Activated T-cell treated with anti-CD3 and anti-CD28 coated beads for 24 hours (primary cell): ENCODE measurements around the gene ETFDH.
"Not testable (repeated sequence)": the region's sequence is repeated elsewhere in the genome, so short reads cannot be mapped to it uniquely, and the experiment has no call there.

Source experiments
- DNase-seq: peaks from one replicate; pipeline ENCODE4 v3.0.0-alpha.2; 2020; ENCODE audit warnings: low read depth

Gene ETFDH

DNA sequence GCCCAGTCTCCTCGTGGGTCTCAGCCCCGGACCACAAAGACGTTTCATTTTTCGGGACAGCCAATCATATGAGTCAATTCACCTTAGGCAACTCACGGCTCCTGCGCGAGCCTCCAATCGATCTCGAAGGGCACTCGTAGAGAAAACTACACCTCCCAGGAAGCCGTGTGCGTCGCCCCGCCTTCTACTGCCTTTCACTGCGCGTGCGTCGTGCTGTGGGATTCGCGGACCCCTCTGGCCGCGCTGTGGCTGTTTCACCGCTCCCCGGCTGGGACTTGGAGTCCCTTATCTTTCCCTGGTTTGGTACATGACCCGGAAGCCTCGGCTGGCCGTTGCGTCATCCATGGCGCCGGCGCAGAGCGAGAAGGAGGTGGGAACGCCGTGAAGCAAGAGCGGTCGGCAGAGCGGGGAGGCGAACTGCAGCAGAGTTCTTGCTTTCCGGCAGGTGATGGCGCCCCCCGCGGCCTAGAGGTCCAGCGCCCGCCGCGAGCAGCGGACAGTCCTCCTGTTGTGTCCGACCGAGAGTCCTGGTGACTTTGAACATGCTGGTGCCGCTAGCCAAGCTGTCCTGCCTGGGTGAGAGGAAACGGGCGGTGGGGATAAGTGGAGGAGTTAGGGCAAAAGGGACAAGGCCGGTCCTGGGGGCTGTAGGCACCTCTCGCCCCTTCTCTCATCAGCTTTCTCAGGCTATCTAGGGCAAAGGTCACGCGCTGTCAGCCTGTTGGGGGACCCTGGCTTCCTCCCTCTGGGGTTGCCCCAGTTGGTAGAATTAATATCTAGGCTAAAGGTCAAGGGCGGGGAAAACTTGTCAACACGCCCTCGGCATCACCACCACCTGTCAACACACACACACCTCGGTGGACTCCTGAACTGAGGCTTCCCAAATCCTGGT, at the start of gene ETFDH:
ETFDH (plus strand) TSS at position 382 of the 892 bp plus-strand sequence; CDS start at position 543, 161 bp downstream.
- DNase-seq: peak; percentile 98

DNA sequence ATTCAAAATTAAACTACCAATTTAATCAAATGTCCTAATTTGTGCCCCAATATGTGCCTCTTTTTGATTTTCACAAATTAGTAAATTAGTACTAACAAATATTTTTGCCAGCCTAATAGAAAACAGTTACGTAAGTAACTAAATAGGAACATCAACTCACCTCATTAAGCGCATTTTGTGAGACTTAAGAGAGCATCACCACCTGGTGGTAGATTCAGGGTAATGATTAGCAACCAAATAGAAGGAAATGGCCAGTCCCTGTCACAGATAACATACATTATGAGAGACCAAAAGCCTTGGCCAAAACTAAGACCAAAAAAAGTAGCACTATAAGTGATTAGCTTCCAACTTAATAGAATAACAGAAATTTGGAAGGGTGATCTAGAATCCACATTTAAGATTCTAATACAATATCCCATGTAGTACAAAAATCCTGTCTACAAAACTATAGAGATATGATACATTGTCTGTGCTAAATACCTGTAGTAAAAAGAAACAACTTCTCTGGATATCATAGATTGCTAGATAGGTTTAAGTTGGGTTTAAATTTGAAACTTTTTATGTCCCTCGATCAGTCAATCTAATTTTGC, 47.1 kb upstream of the ETFDH start:
- no peak for DNase-seq

DNA sequence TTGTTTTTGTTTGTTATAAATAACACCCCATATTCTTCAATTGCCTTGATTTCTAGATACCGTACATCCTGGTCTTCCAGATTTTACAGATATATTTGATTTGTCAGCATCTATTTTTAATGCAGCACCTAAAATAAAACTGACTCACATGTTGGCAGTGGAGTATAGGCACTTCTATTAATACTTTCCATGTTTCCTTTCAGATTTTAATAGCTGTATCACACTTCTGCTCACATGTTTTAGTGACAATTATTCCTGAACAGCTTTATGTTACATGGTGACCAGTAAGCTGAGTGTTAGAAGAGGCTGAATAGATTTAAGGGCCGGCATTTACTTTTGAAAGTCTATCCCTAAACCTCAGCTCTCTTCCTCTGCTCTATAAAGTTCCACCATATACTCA, 46.6 kb upstream of the ETFDH start:
- DNase-seq: no peak

GRCh38 chr4:158630893-158631292, 41.2 kb upstream of the ETFDH start:
- no peak for DNase-seq

- no peak for DNase-seq
Observed at GRCh38 chr4:158636619-158637018, 35.5 kb upstream of the ETFDH start.

- no peak for DNase-seq
Observed at GRCh38 chr4:158644356-158644755, 27.7 kb upstream of the ETFDH start.

GRCh38 chr4:158644760-158645159, 27.3 kb upstream of the ETFDH start:
- no peak for DNase-seq

GRCh38 chr4:158649111-158649680, 22.9 kb upstream of the ETFDH start:
- DNase-seq: no peak

DNA sequence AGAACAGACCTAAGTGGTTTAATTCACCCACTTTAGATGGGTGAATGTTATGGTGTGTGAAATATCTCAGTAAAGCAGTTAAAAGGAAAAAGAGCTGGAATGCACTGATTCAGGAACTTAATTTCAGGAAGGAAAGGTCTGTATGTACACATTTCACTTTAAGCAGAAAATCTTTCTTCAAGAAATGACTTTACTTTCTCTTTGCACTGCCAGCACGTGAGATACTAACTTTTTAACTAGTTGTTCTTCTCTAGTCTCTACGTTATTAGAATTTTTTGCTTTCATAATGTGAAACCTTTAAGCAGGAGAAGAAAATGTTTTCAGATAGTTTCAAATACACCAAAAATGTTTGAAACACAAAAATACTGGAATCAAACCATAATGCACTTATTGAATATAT, 19.2 kb upstream of the ETFDH start:
- no peak for DNase-seq

- DNase-seq: no peak
Observed at GRCh38 chr4:158656439-158656838, 15.7 kb upstream of the ETFDH start.

- DNase-seq: no peak
Observed at GRCh38 chr4:158657291-158657690, 14.8 kb upstream of the ETFDH start.

GRCh38 chr4:158663255-158663654, 8.8 kb upstream of the ETFDH start:
- DNase-seq: not testable (repeated sequence)

GRCh38 chr4:158663707-158664625, 8.1 kb upstream of the ETFDH start:
- not testable (repeated sequence) for DNase-seq

GRCh38 chr4:158664806-158665205, 7.3 kb upstream of the ETFDH start:
- no peak for DNase-seq

- DNase-seq: no peak
Observed at GRCh38 chr4:158666892-158667291, 5.2 kb upstream of the ETFDH start.

- no peak for DNase-seq
Observed at GRCh38 chr4:158667651-158668198, 4.4 kb upstream of the ETFDH start.

GRCh38 chr4:158669310-158669709, 2.8 kb upstream of the ETFDH start:
- no peak for DNase-seq

- peak; percentile 61 for DNase-seq
Observed at GRCh38 chr4:158670975-158671664, 976 bp upstream of the ETFDH start.

DNA sequence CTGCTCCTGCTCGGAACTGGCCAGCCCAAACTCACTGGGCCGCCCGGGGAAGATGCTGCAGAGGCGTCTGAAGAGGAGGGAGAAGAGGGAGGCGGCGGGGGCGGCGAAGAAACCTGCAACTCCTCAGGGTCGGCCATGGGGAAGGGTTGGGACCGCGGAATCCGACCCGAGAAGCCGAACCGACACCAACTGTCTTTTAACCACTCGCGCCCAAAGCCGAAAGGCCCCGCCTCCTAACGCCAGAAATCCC, 506 bp upstream of the ETFDH start, which contains the start of gene C4orf46:
C4orf46 (minus strand) TSS at position 223 of the 250 bp plus-strand sequence; CDS start at position 137, 86 bp downstream.
- DNase-seq: no peak

DNA sequence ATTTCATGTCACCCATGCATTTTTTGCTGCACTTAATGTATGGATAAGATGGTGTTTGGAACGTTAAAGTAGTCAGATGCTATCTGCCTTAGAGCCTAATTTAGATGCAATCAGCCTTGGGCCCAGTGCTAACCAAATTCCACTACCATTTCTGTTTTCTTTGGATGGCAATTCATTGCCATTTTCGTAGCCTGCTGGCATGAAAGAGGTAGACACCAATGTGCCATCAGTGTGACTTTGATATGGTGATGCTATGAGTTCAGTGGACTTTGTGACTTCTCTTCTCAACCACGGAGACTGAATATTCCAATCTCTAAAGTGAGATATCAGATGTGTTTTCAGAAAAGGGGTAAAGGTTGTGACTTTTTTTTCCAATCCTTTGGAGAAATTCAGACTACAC, 1.5 kb downstream of the ETFDH start:
- no peak for DNase-seq

DNA sequence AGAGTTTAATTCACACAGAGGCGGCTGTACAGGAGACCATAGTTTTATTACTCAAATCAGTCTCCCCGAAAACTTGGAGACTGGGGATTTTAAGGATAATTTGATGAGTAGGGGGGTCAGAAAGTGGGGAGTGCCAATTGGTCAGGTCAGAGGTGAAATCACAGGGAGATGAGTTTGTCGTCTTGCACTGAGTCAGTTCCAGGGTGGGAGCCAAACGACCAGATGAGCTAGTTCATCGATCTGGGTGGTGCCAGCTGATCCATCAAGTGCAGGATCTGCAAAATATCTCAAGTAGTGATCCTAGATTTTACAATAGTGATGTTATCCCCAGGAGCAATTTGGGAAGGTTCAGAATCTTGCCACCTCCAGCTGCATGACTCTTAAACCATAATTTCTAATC, 4.0 kb downstream of the ETFDH start:
- DNase-seq: no peak
